HG03045 (cell line): ENCODE results near the gene STAC2.
A peak's percentile ranks its signal among the peaks of the same experiment; 100 is the strongest.

Source experiments
- ATAC-seq: cut with Tn5 transposase; IDR thresholded peaks from one replicate; pipeline ENCODE4 v1.9.1; 2021; ENCODE audit warnings: mild to moderate bottlenecking, moderate library complexity; ENCODE audit not compliant: unreplicated experiment

Gene STAC2

GRCh38 chr17:39210093-39210434 lies 15.7 kb downstream of the STAC2 start:
- no peak for ATAC-seq

GRCh38 chr17:39209317-39210092 lies 16.2 kb downstream of the STAC2 start:
- ATAC-seq = no peak

- no peak for ATAC-seq
Measured at GRCh38 chr17:39208893-39209292, 16.9 kb downstream of the STAC2 start.

GRCh38 chr17:39208136-39208535 lies 17.6 kb downstream of the STAC2 start:
- ATAC-seq = no peak

- ATAC-seq = no peak
Measured at GRCh38 chr17:39205112-39205526, 20.6 kb downstream of the STAC2 start.

GRCh38 chr17:39204245-39204644 lies 21.5 kb downstream of the STAC2 start:
- no peak for ATAC-seq

- no peak for ATAC-seq
Measured at GRCh38 chr17:39200957-39201510, 24.7 kb downstream of the STAC2 start.

GRCh38 chr17:39200070-39200879 lies 25.5 kb downstream of the STAC2 start, which contains the start of gene RPL19:
TSS of gene RPL19 (plus strand) at chr17:39200283. CDS start at chr17:39200345, 62 bp downstream.
- peak; percentile 61 for ATAC-seq

GRCh38 chr17:39199820-39200069 lies 26.0 kb downstream of the STAC2 start:
- ATAC-seq = peak; percentile 69

- ATAC-seq = no peak
Measured at GRCh38 chr17:39198186-39198566, 27.6 kb downstream of the STAC2 start.

- ATAC-seq = no peak
Measured at GRCh38 chr17:39197380-39198185, 28.2 kb downstream of the STAC2 start, which contains the start of gene CACNB1. TSS of gene CACNB1 (minus strand) at chr17:39197669. CDS start at chr17:39197495, 174 bp downstream.

GRCh38 chr17:39196808-39197291 lies 28.9 kb downstream of the STAC2 start:
- no peak for ATAC-seq

GRCh38 chr17:39196241-39196807 lies 29.4 kb downstream of the STAC2 start:
- no peak for ATAC-seq

- no peak for ATAC-seq
Measured at GRCh38 chr17:39195568-39196160, 30.1 kb downstream of the STAC2 start.

GRCh38 chr17:39194985-39195524 lies 30.7 kb downstream of the STAC2 start:
- no peak for ATAC-seq

GRCh38 chr17:39194089-39194984 lies 31.4 kb downstream of the STAC2 start:
- ATAC-seq = no peak

GRCh38 chr17:39193346-39193745 lies 32.4 kb downstream of the STAC2 start:
- no peak for ATAC-seq

GRCh38 chr17:39192901-39193300 lies 32.8 kb downstream of the STAC2 start:
- ATAC-seq = no peak
